Muscle layer of duodenum (tissue), 2 donors: ENCODE data around the gene NOL9.
"Not testable (repeated sequence)": the region's sequence is repeated elsewhere in the genome, so short reads cannot be mapped to it uniquely, and the experiment has no call there.

Experiments used
- H3K27ac ChIP-seq: one replicate; pipeline ENCODE4 v1.7.0; 2013; ENCODE audit warnings: mild to moderate bottlenecking, low read length
- H3K27me3 ChIP-seq: one replicate; pipeline ENCODE4 v1.7.0; 2013; ENCODE audit warnings: low read depth, mild to moderate bottlenecking, control low read depth, low read length
- H3K36me3 ChIP-seq, 2 donors: one replicate each; pipeline ENCODE4 v1.7.0; 2013; ENCODE audit warnings: low read length in 2 of 2, control low read depth in 1 of 2, mild to moderate bottlenecking in 1 of 2; ENCODE audit not compliant: insufficient read depth in 2 of 2, control insufficient read depth in 1 of 2
- H3K4me1 ChIP-seq, 2 donors: one replicate each; pipeline ENCODE4 v1.7.0; 2013; ENCODE audit warnings: low read length in 2 of 2, mild to moderate bottlenecking in 2 of 2, control low read depth in 1 of 2, moderate library complexity in 1 of 2; ENCODE audit not compliant: insufficient read depth in 2 of 2, control insufficient read depth in 1 of 2
- H3K4me3 ChIP-seq, 2 donors: one replicate each; pipeline ENCODE4 v1.7.0; 2013; ENCODE audit warnings: low read length in 2 of 2, low read depth in 1 of 2, mild to moderate bottlenecking in 1 of 2
- H3K9me3 ChIP-seq, 2 donors: one replicate each; pipeline ENCODE4 v1.7.0; 2013; ENCODE audit warnings: low read length in 2 of 2, control low read depth in 1 of 2, mild to moderate bottlenecking in 1 of 2; ENCODE audit not compliant: control insufficient read depth in 1 of 2
- donor health status: healthy.

NOL9 gene

DNA sequence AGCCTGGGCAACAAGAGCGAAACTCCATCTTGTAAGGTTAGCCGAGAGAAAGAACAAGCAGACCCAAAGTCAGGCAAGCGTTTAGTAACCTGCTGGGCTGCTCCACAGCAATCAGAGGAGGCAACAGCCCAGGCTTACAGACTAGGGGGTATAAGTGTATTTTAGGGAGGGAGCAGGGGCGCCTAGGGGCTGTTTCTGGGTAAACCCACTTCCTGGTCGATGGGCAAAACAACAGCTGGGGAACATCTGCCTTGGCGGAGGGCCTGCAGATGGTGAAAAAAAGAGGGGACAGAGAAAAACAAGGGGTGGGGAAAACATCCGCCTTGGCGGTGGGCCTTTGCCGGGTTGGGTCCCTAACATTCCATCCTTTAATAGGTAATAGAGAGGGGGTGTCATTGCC lies 6.0 kb upstream of the NOL9 start:
- Histone ChIP-seq H3K36me3 (no peaks in the 10 kb centered on the region), H3K4me3 (no peak overlapping the region), H3K9me3 (no peaks in the 10 kb centered on the region), H3K4me1 (peaks cover 0 to 2% of the 10 kb centered on the region in 2 donors), H3K27ac (no peak overlapping the region), H3K27me3 (no peaks in the 10 kb centered on the region)

DNA sequence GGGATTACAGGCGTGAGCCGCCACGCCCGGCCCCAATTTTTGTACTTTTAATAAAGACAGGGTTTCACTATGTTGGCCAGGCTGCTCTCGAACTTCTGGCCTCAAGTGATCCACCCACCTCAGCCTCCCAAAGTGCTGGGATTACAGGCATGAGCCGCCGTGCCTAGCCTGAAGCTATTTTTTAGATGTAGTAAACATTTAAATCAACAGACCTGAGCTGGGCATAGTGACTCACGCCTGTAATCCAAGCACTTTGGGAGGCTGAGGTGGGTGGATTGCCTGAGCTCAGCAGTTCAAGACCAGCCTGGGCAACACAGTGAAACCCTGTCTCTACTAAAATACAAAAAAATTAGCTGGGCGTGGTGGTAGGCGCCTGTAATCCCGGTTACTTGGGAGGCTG lies 4.8 kb upstream of the NOL9 start:
- H3K27me3 ChIP-seq, H3K4me3 ChIP-seq, H3K4me1 ChIP-seq, H3K27ac ChIP-seq, H3K36me3 ChIP-seq, H3K9me3 ChIP-seq: not testable (repeated sequence)

DNA sequence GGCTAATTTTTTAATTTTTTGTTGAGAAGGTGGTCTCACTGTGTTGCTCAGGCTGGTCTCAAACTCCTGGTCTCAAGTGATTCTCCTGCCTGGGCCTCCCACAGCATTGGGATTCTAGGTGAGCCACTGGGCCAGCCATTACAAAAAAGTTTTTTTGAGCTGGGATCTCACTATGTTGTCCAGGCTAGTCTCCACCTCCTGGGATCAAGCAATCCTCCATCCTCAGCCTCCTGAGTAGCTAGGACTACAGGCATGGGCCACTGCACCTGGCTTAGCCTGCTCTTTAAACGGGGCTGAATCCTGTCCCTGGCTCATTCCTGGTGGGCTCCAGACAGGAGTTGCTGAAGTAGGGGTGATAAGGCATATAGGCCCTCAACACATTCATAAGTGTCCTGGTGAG lies 3.3 kb upstream of the NOL9 start:
- Histone ChIP-seq H3K9me3 (no peaks in the 10 kb centered on the region), H3K27me3 (no peaks in the 10 kb centered on the region), H3K36me3 (no peaks in the 10 kb centered on the region), H3K4me1 (peaks cover 6 to 19% of the 10 kb centered on the region in 2 donors), H3K27ac (no peak overlapping the region), H3K4me3 (no peak overlapping the region)

DNA sequence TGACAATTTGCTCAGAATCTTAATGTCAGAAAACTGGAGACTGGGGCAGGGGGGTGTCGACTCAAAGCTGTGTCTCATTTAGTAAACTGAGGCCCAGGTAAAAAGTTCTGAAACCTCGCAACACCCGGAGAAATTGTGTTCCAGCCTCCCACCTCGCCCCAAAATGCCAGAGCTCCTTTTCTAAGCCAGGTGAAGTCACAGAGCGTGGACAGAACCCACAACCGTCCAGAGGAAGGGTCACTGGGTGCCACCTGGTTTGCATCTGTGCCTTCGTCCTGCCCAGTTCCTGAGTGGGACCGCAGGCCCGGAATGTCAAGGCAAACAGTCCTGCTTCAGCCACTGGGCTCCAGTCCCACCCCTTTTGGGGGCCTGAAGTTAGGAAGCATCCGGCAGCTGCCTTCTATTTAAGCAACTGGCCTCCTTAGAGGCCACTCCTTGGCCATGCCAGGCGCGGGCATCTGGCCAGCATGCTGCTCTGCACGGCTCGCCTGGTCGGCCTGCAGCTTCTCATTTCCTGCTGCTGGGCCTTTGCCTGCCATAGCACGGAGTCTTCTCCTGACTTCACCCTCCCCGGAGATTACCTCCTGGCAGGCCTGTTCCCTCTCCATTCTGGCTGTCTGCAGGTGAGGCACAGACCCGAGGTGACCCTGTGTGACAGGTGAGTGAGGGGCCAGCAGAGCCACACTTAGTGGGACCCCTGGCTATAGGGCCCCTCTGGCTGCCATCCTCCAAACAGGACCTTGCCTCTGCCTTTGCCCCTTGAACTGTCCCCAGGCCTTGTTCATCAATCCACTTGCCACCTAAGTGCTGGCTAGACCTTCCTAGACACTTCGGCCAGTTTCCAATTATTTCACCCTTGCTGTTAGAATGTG lies 830 bp upstream of the NOL9 start, which contains the start of gene TAS1R1:
Gene TAS1R1, plus strand, starts transcription at position 401 of the 872 bp plus-strand sequence. Its CDS starts 67 bp downstream, at position 468.
- peaks cover 6 to 21% of the 10 kb centered on the region in 2 donors for H3K4me1 ChIP-seq
- H3K27ac ChIP-seq, result peak within 1 kb of the TSS; percentile 39
- H3K36me3 ChIP-seq, result peaks cover 0 to 8% of the 10 kb centered on the region in 2 donors
- no peaks in the 10 kb centered on the region for H3K9me3 ChIP-seq
- peak within 1 kb of the TSS; percentile 76 to 100 for H3K4me3 ChIP-seq
- no peaks in the 10 kb centered on the region for H3K27me3 ChIP-seq

DNA sequence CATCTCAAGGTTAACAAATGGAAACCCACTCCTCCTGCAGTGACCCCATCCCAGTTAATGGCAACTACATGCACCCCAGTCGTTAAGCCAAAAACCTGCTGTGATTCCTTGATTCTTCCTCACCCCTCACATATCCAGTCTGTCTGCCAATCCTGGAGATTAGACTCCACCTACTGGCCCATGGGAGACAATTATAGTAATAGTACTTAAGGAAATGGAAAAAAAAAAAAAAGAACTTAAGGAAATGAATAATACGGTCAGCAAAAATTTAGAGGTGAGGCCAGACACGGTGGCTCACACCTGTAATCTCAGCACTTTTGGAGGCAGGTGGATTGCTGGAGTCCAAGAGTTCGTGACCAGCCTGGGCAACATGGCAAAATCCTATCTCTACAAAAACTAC lies 7.0 kb downstream of the NOL9 start:
- no peak overlapping the region for H3K27ac ChIP-seq
- H3K4me1 ChIP-seq, result no peaks in the 10 kb centered on the region
- H3K27me3 ChIP-seq, result no peaks in the 10 kb centered on the region
- no peaks in the 10 kb centered on the region for H3K9me3 ChIP-seq
- H3K36me3 ChIP-seq, result peaks cover 28 to 64% of the 10 kb centered on the region in 2 donors
- no peak overlapping the region for H3K4me3 ChIP-seq

DNA sequence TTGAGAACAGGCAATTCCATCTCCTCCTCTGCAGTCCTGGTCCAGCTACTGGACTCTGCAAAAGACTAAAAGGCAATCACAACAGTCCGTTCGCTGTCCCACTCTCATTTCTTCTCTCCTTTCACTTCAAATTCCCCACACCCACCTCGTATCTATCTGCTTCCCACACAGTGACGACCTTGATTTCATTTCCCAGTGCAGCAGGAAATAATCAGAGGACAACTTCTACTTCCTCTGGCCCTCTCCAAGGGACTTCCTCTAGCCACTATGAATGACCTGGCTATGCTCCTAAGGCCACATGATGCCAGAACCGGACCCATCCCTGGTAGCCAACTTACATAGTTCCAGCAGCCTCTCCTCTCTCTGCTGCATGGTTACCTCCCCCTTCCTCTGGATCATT lies 8.0 kb downstream of the NOL9 start:
- Histone ChIP-seq H3K4me3 (no peak overlapping the region), H3K27ac (no peak overlapping the region), H3K4me1 (no peaks in the 10 kb centered on the region)

DNA sequence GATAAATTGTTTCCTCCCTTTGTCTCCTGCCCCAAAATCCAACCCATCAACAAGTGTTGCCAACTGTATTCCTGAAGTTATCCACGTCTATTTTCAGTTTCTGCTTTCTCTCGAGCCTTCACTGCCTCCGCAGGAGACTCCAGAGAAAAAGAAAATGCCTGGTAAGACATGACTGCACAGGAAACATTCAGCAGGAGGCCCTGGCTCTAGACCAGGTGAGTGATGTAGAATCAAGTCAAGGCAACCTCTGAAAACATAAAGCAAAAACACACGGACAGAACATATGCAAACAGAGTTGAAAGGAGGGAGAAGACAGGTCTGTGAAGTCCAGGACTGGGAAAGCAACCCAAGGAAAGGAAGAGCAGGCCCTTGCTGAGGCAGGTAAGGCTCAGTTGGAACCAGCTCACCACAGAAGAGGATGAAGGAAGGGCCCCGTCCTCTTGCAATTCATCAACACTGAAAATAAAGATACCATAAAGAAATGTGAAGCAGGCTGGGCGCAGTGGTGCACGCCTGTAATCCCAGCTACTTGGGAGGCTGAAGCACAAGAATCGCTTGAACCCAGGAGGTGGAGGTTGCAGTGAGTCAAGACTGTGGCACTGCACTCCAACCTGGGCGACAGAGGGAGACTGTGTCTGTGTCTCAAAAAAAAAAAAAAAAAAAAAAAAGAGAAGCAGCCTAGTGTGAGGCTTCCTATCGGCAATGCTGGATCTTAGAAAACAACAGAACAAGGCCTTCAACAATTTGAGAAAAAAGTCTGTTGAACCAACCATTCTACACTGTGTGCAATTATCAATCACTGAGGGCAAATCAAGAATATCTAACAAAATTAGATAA lies 8.8 kb downstream of the NOL9 start:
- Histone ChIP-seq H3K27ac (no peak overlapping the region), H3K27me3 (no peaks in the 10 kb centered on the region)

More for the DNA sequence above, 8.0 kb downstream of the NOL9 start:
- H3K36me3 ChIP-seq, result peaks cover 28 to 69% of the 10 kb centered on the region in 2 donors
- no peaks in the 10 kb centered on the region for H3K27me3 ChIP-seq
- H3K9me3 ChIP-seq, result no peaks in the 10 kb centered on the region

DNA sequence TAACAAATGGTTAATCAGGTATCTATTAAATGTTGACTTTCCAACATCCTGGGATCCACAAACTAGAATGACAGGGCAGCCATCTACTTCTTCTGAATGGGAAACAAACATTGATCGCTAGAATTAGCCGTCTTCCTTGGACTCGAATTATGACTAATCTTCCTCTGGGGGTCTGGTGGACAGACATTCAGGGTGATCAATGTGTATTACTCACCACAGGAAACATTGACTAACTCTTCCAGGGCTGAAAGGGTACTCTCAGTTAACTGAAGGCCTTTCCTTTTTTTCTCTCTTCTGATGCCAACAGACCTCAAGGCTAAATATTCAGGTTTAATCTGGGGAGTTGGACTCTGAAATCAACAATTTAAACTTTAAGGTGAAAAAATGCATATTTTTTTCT lies 9.5 kb downstream of the NOL9 start:
- no peaks in the 10 kb centered on the region for H3K4me1 ChIP-seq
- H3K36me3 ChIP-seq, result peaks cover 28 to 68% of the 10 kb centered on the region in 2 donors
- H3K27ac ChIP-seq, result no peak overlapping the region
- H3K9me3 ChIP-seq, result no peaks in the 10 kb centered on the region
- no peaks in the 10 kb centered on the region for H3K27me3 ChIP-seq
- H3K4me3 ChIP-seq, result no peak overlapping the region

More for the DNA sequence above, 8.8 kb downstream of the NOL9 start:
- Histone ChIP-seq H3K36me3 (peaks cover 28 to 71% of the 10 kb centered on the region in 2 donors), H3K9me3 (no peaks in the 10 kb centered on the region), H3K4me1 (no peaks in the 10 kb centered on the region), H3K4me3 (no peak overlapping the region)

DNA sequence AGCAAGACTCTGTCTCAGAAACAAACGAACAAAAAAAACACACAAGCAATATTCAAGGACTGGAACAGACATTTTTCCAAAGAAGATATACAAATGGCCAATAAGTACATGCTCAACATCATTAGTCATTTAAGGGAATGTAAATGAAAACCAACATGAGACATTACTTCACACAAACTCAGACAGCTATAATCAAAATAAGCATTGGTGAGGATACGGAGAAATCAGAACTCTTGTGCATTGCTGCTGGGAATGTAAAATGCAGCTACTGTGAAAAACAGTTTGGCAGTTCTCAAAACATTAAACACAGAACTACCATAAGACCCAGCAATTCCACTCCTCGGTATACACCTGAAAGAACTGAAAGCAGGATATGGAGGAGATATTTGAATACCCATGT lies 15.4 kb downstream of the NOL9 start:
- no peaks in the 10 kb centered on the region for H3K27me3 ChIP-seq
- H3K27ac ChIP-seq, result no peak overlapping the region
- no peaks in the 10 kb centered on the region for H3K4me1 ChIP-seq
- H3K36me3 ChIP-seq, result peaks cover 5 to 30% of the 10 kb centered on the region in 2 donors
- no peak overlapping the region for H3K4me3 ChIP-seq
- no peaks in the 10 kb centered on the region for H3K9me3 ChIP-seq

DNA sequence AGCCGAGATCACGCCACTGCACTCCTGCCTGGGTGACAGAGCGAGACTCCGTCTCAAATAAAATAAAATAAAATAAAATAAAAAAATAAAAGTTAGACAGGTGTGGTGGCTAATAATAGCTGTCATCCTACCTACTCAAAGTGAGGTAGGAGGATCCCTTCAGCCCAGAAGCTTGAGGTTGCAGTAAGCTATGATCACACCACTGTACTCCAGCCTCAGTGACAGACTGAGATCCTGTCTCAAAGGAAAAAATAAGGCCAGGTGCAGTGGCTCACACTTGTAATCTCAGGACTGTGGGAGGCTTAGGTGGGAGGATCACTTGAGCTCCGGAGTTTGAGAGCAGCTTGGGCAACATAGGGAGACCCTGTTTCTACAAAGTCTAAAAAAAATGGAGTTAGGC lies 18.0 kb downstream of the NOL9 start:
- H3K9me3 ChIP-seq, result no peaks in the 10 kb centered on the region
- H3K4me3 ChIP-seq, result no peak overlapping the region
- no peaks in the 10 kb centered on the region for H3K4me1 ChIP-seq
- peaks cover 28 to 46% of the 10 kb centered on the region in 2 donors for H3K36me3 ChIP-seq
- H3K27me3 ChIP-seq, result no peaks in the 10 kb centered on the region
- H3K27ac ChIP-seq, result no peak overlapping the region

DNA sequence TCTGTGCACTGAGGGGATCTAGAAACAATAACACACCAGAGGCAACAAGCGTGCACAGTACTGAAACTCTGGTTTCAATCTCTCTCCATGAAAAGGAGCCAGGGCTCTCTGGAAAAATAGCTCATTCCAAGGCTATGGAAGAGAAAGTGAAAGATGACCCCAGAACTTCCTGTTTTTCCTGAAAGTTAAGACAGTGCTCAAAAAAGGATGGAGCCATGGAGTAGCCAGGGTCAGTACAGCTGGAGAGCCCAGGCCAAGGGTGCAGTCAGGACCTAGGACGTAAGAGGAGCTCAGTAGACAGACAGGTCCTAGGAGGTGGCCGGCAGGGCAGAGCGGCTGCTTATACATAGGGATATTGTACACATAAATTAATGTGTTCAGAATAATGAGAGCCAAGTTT lies 19.1 kb downstream of the NOL9 start:
- no peak overlapping the region for H3K27ac ChIP-seq

More for the DNA sequence above, 19.1 kb downstream of the NOL9 start:
- H3K9me3 ChIP-seq, result no peaks in the 10 kb centered on the region
- H3K27me3 ChIP-seq, result no peaks in the 10 kb centered on the region
- H3K4me1 ChIP-seq, result no peaks in the 10 kb centered on the region
- H3K4me3 ChIP-seq, result no peak overlapping the region
- peaks cover 37 to 48% of the 10 kb centered on the region in 2 donors for H3K36me3 ChIP-seq
